Bronchial epithelial cell (primary cell): ENCODE measurements around the gene CFL2. TPM values are rescaled to one million over a fixed set of nuclear protein-coding genes. Genes with fewer than 3 reads are reported as not detected.
"Not testable (repeated sequence)": the region's sequence is repeated elsewhere in the genome, so short reads cannot be mapped to it uniquely, and the experiment has no call there.

Experiments used
- DNase-seq: peaks from one replicate; pipeline ENCODE4 v3.0.0-alpha.2; 2010; ENCODE audit warnings: low read depth
- FAIRE-seq: peaks from 2 replicates; lab custom pipeline; 2011; peaks lifted over from hg19 to GRCh38; lab: Jason Lieb, UNC
- H3K27me3 ChIP-seq: 2 replicates; pipeline ENCODE4 v1.5.1; 2011; ENCODE audit warnings: low read length; ENCODE audit not compliant: control insufficient read depth, insufficient read depth
- H3K36me3 ChIP-seq: 2 replicates; pipeline ENCODE4 v1.5.1; 2011; ENCODE audit warnings: low read length; ENCODE audit not compliant: control insufficient read depth, insufficient read depth
- H3K4me3 ChIP-seq: 2 replicates; pipeline ENCODE4 v1.5.1; 2011; ENCODE audit warnings: mild to moderate bottlenecking, low read depth, low read length, control low read depth
- CTCF ChIP-seq: IDR thresholded peaks from 2 replicates; pipeline ENCODE4 v1.5.1; 2011; ENCODE audit warnings: mild to moderate bottlenecking, moderate library complexity, low read length, control low read depth, inconsistent platforms; ENCODE audit not compliant: insufficient read depth, severe bottlenecking
- total RNA-seq: library from RNA; depleted of rRNA; stranded (reverse); fragments of >200 nt; gene quantifications from 2 replicates; pipeline ENCODE4 v1.2.1, GENCODE V29; 2014

Gene CFL2
- total RNA-seq, 1 donor from 2014 or later: 17.9 TPM

- no peaks in the 10 kb centered on the region for H3K27me3 ChIP-seq
- DNase-seq (peak; percentile 97), FAIRE-seq (peak; percentile 68)
- H3K36me3 ChIP-seq: no peaks in the 10 kb centered on the region
- TF ChIP-seq CTCF: no peak
- no peak overlapping the region for H3K4me3 ChIP-seq
These were observed 14.3 kb downstream of the CFL2 start for GRCh38 chr14:34699873-34700621.

- not testable (repeated sequence) for H3K27me3 ChIP-seq, DNase-seq, H3K4me3 ChIP-seq, H3K36me3 ChIP-seq
- FAIRE-seq: peak; percentile 73
These were observed 20.2 kb downstream of the CFL2 start for GRCh38 chr14:34694216-34694615.

- Histone ChIP-seq H3K27me3 (no peaks in the 10 kb centered on the region), H3K36me3 (no peaks in the 10 kb centered on the region), H3K4me3 (peak overlapping the region; percentile 37)
- DNase-seq: peak; percentile 42
- TF ChIP-seq CTCF: no peak
- no peak for FAIRE-seq
These were observed 21.0 kb downstream of the CFL2 start for GRCh38 chr14:34693228-34693939.

GRCh38 chr14:34692898-34693227 is 21.5 kb downstream of the CFL2 start:
- Histone ChIP-seq H3K4me3 (no peak overlapping the region), H3K27me3 (no peaks in the 10 kb centered on the region), H3K36me3 (no peaks in the 10 kb centered on the region)
- DNase-seq (no peak), FAIRE-seq (no peak)
- TF ChIP-seq CTCF: no peak

- no peak for FAIRE-seq
These were observed 22.0 kb downstream of the CFL2 start for GRCh38 chr14:34692348-34692747.

More at GRCh38 chr14:34692348-34692747, 22.0 kb downstream of the CFL2 start:
- DNase-seq: no peak
- H3K27me3 ChIP-seq: no peaks in the 10 kb centered on the region
- H3K4me3 ChIP-seq: no peak overlapping the region
- no peaks in the 10 kb centered on the region for H3K36me3 ChIP-seq
- no peak for TF ChIP-seq CTCF
